K562 (cell line): ENCODE results near the gene PDIA4. TPM values are rescaled to one million over a fixed set of nuclear protein-coding genes. Genes with fewer than 3 reads are reported as not detected.
"Not testable (repeated sequence)": the region's sequence is repeated elsewhere in the genome, so short reads cannot be mapped to it uniquely, and the experiment has no call there.

Source experiments
- ATAC-seq: fragments of 200-7000 bp; cut with Tn5 transposase; 3 replicates; pipeline ENCODE4 v1.9.1; 2020; ENCODE audit warnings: moderate library complexity
- BruUV-seq: library from RNA; stranded (reverse); fragments of 400-500 nt; replicated peaks from 2 replicates; lab custom pipeline; 2021; lab: Mats Ljungman, UMichigan
- CTCF ChIA-PET: fragments of 300-600 bp; formaldehyde crosslinking; extraction: SDS; loops from one replicate; lab custom pipeline; 2021; ENCODE audit warnings: low intra/inter-chr PET ratio; lab: Yijun Ruan, JAX
- POLR2A ChIA-PET: fragments of 300-600, 350-650 bp; sonication (Branson Sonifier 250); formaldehyde crosslinking; extraction: SDS; loops from one replicate; lab custom pipeline; 2021; ENCODE audit warnings: antibody characterized with exemption, inconsistent platforms; lab: Yijun Ruan, JAX
- DNase-seq, 4 experiments: peaks; one replicate each; pipeline versions ENCODE4 v3.0.0 to v3.0.0-alpha.2; 2011 to 2018; ENCODE audit warnings: low spot score in 3 of 4, mixed read lengths in 3 of 4; ENCODE audit errors: extremely low read depth in 1 of 4
- FAIRE-seq: peaks from 2 replicates; lab custom pipeline; 2011; peaks lifted over from hg19 to GRCh38; lab: Jason Lieb, UNC
- H2AFZ ChIP-seq: 2 replicates; pipeline ENCODE4 v1.6.0; 2011; ENCODE audit warnings: low read depth, low read length, control low read depth, inconsistent platforms
- H3K27ac ChIP-seq: fragments of 200-600 bp; 3 replicates; pipeline ENCODE4 v1.8.0; 2011; ENCODE audit warnings: low read depth, mild to moderate bottlenecking, control low read depth, inconsistent platforms, low read length, moderate library complexity, mixed read lengths; ENCODE audit errors: extremely low read depth
- H3K27me3 ChIP-seq, 2 experiments: fragments of 300-600 bp in 1 of 2; 2 replicates in 1 of 2; 3 replicates in 1 of 2; pipeline versions ENCODE4 v1.6.0 to v1.8.0; 2011; ENCODE audit warnings: inconsistent platforms in 2 of 2, low read length in 2 of 2, mild to moderate bottlenecking in 1 of 2, mixed read lengths in 1 of 2, moderate library complexity in 1 of 2; ENCODE audit not compliant: control insufficient read depth in 2 of 2, insufficient read depth in 2 of 2
- H3K36me3 ChIP-seq: fragments of 300-600 bp; 3 replicates; pipeline ENCODE4 v1.8.0; 2011; ENCODE audit warnings: mild to moderate bottlenecking, low read length, inconsistent platforms; ENCODE audit not compliant: control insufficient read depth, insufficient read depth
- H3K4me1 ChIP-seq, 2 experiments: fragments of 200-600 bp in 1 of 2; replicated peaks in 1 of 2; 2 replicates in 1 of 2; 3 replicates in 1 of 2; pipeline versions ENCODE4 v1.5.1 to v1.8.0; 2011; ENCODE audit warnings: inconsistent platforms in 2 of 2, low read length in 2 of 2, mild to moderate bottlenecking in 1 of 2, mixed read lengths in 1 of 2, moderate library complexity in 1 of 2; ENCODE audit not compliant: control insufficient read depth in 2 of 2, insufficient read depth in 2 of 2
- H3K4me2 ChIP-seq: 2 replicates; pipeline ENCODE4 v1.6.1; 2011; ENCODE audit warnings: low read length, control low read depth, inconsistent platforms, mixed read lengths; ENCODE audit not compliant: insufficient read depth
- H3K4me3 ChIP-seq: fragments of 200-600 bp; sonication (generic), shearing (Covaris generic); 2 replicates; pipeline ENCODE4 v1.5.1; 2016; ENCODE audit warnings: control low read depth, inconsistent platforms
- H3K79me2 ChIP-seq: fragments of 200-600 bp; 3 replicates; pipeline ENCODE4 v1.8.0; 2011; ENCODE audit warnings: low read length, inconsistent platforms; ENCODE audit not compliant: control insufficient read depth, insufficient read depth
- H3K9ac ChIP-seq, 2 experiments: 2 replicates each; pipeline versions ENCODE4 v1.6.0 to v1.6.1; 2011; ENCODE audit warnings: low read depth in 2 of 2, low read length in 2 of 2, control low read depth in 1 of 2, inconsistent platforms in 1 of 2, mild to moderate bottlenecking in 1 of 2, mixed read lengths in 1 of 2; ENCODE audit not compliant: insufficient read depth in 1 of 2
- H3K9me1 ChIP-seq: one replicate; pipeline ENCODE4 v1.6.0; 2011; ENCODE audit warnings: inconsistent platforms, mild to moderate bottlenecking, low read length, moderate library complexity; ENCODE audit not compliant: control insufficient read depth, insufficient read depth
- H3K9me3 ChIP-seq: replicated peaks from 2 replicates; pipeline ENCODE4 v1.5.1; 2011; ENCODE audit warnings: low read depth, low read length, inconsistent platforms; ENCODE audit not compliant: control insufficient read depth, insufficient read depth
- H4K20me1 ChIP-seq: replicated peaks from 2 replicates; pipeline ENCODE4 v1.6.1; 2011; ENCODE audit warnings: low read length, inconsistent platforms, mixed read lengths; ENCODE audit not compliant: control insufficient read depth, insufficient read depth
- CBFA2T3 ChIP-seq: fragments of 450-650 bp; IDR thresholded peaks from 2 replicates; pipeline ENCODE4 v1.6.1; 2017
- ETV6 ChIP-seq, 3 experiments: fragments of 150-350 bp in 1 of 3; sonication (generic) in 1 of 3; formaldehyde crosslinking in 1 of 3; IDR thresholded peaks; 2 replicates each; pipeline versions ENCODE4 v1.6.1 to v1.8.0; 2014 to 2022; ENCODE audit warnings: borderline replicate concordance in 2 of 3, low read depth in 2 of 3, antibody characterized with exemption in 1 of 3, low read length in 1 of 3, mild to moderate bottlenecking in 1 of 3, missing genetic modification reagents in 1 of 3
- RAD51 ChIP-seq: fragments of 450-650 bp; IDR thresholded peaks from 2 replicates; pipeline ENCODE4 v1.7.1; 2016; ENCODE audit warnings: low read depth, mild to moderate bottlenecking, borderline replicate concordance
- SIN3B ChIP-seq: fragments of 450-650 bp; IDR thresholded peaks from 2 replicates; pipeline ENCODE4 v1.6.1; 2017; ENCODE audit warnings: low read depth, mild to moderate bottlenecking, moderate library complexity
- TFE3 ChIP-seq: fragments of 450-650 bp; formaldehyde crosslinking; IDR thresholded peaks from 2 replicates; pipeline ENCODE4 v1.4.0; 2020; ENCODE audit warnings: mild to moderate bottlenecking, mixed read lengths
- TOE1 ChIP-seq, 2 experiments: fragments of 450-650 bp in 1 of 2; sonication (generic) in 1 of 2; formaldehyde crosslinking in 1 of 2; IDR thresholded peaks; 2 replicates each; pipeline versions ENCODE4 v1.7.1 to v1.8.0; 2016 to 2022; ENCODE audit warnings: borderline replicate concordance in 2 of 2, mild to moderate bottlenecking in 2 of 2, antibody characterized with exemption in 1 of 2, inconsistent platforms in 1 of 2, low read depth in 1 of 2, missing genetic modification reagents in 1 of 2, moderate library complexity in 1 of 2
- XRCC5 ChIP-seq: fragments of 200-400 bp; formaldehyde crosslinking; IDR thresholded peaks from 2 replicates; pipeline ENCODE4 v1.6.1; 2017; ENCODE audit warnings: low read depth, mild to moderate bottlenecking, low read length
- YY1 ChIP-seq, 3 experiments: IDR thresholded peaks; 2 replicates each; pipeline ENCODE4 v1.6.1; 2011; ENCODE audit warnings: low read length in 2 of 3, mild to moderate bottlenecking in 2 of 3, moderate library complexity in 2 of 3, borderline replicate concordance in 1 of 3, control low read depth in 1 of 3, low read depth in 1 of 3; ENCODE audit not compliant: insufficient read depth in 3 of 3, insufficient replicate concordance in 2 of 3, control insufficient read depth in 1 of 3, insufficient read length in 1 of 3; ENCODE audit errors: extremely low read depth in 1 of 3
- WGBS: fragments of 100-300 bp; shearing (Covaris generic); methylation state at CpG from one replicate; pipeline ENCODE4 v1.1.6; 2016; ENCODE audit warnings: low coverage, mixed read lengths; ENCODE audit not compliant: insufficient coverage; ENCODE audit errors: missing lambda C conversion rate; 5-methylcytosine and 5-hydroxymethylcytosine counted together
- in situ Hi-C: fragments of 300-500 bp; cut with MboI; formaldehyde crosslinking; loops from 4 replicates; pipeline ENCODE4 v1.15.0; 2018; ENCODE audit warnings: inconsistent platforms, mixed read lengths
- intact Hi-C: fragments of 100-400 bp; cut with micrococcal nuclease; formaldehyde crosslinking; loops from 2 replicates; pipeline ENCODE4 v1.14.2; 2022
- polyA plus RNA-seq, 8 experiments: library from polyadenylated mRNA; depleted of rRNA in 4 of 8; stranded (reverse) in 5 of 8; unstranded in 3 of 8; fragments of >200 nt; fragmentation: Nextera tagmentation in 2 of 8; fragmentation: Illumina TruSeq in 1 of 8; extraction: Ambion mirVana in 2 of 8; extraction: Trizol in 1 of 8; gene quantifications; 2 replicates each; pipeline versions ENCODE4 v1.2.1 to v1.2.3, GENCODE V29; 2011 to 2014; ENCODE audit warnings: inconsistent platforms in 1 of 8, missing spikeins in 1 of 8
- total RNA-seq, 7 experiments: library from RNA; depleted of rRNA in 6 of 7; stranded (reverse); fragments of >200 nt in 6 of 7; fragmentation: Illumina TruSeq in 2 of 7; extraction: Trizol in 2 of 7; gene quantifications; 2 replicates each; pipeline versions ENCODE4 v1.2.1 to v1.2.3, GENCODE V29; 2011 to 2021; ENCODE audit warnings: low replicate concordance in 1 of 7

Gene PDIA4
- total and polyA plus RNA-seq, 9 of the 15 experiments (the other 6 are each of a cell fraction or from before 2014, with no cell fraction given), result 9.1 to 175 (median 146) TPM

GRCh38 chr7:149062217-149062899 lies 34.1 kb upstream of the PDIA4 start:
- BruUV-seq, CTCF ChIA-PET, H3K27ac ChIP-seq, H3K9me1 ChIP-seq, H3K9me3 ChIP-seq, H3K4me3 ChIP-seq, in situ Hi-C loops, H3K4me2 ChIP-seq, DNase-seq, H2AFZ ChIP-seq, H4K20me1 ChIP-seq, ATAC-seq, FAIRE-seq, H3K36me3 ChIP-seq, H3K79me2 ChIP-seq, H3K9ac ChIP-seq, intact Hi-C loops, H3K27me3 ChIP-seq: not testable (repeated sequence)
- H3K4me1 ChIP-seq, result peaks cover 5 to 17% of the 10 kb centered on the region in 2 experiments; a peak in 2 of 5 replicates
- TF ChIP-seq CBFA2T3, result 0 out of 2 replicates have a peak, but pooled peaks have one; percentile 23
- POLR2A ChIA-PET, result interaction anchor here (0.6 to 1.3 kb wide), 3 partner anchors 10 to 434 kb away, joined by 3 to 4 read pairs (median 3); no protein-coding TSS in a partner anchor
- 65% methylated on average over 10 of the region's 10 CpGs for WGBS

- no peak for FAIRE-seq
- Histone ChIP-seq H3K4me1 (peaks cover 5 to 11% of the 10 kb centered on the region in 2 experiments; a peak in 2 of 5 replicates), H3K4me3 (no peak overlapping the region), H2AFZ (peak overlapping the region; percentile 43)
- 32% methylated on average over 1 of the region's 1 CpG for WGBS
- TF ChIP-seq SIN3B (no peak), RAD51 (0 out of 2 replicates have a peak, but pooled peaks have one; percentile 32), ETV6 (IDR thresholded peaks at IDR 0.05; ENCODE audit: borderline replicate concordance in 1 of 2, low read depth in 2 of 2, low read length in 1 of 2) (no peak), ETV6 (CRISPR knock-in tag; IDR thresholded peaks at IDR 0.05; ENCODE audit: borderline replicate concordance) (no peak), XRCC5 (no peak), YY1 (IDR thresholded peaks at IDR 0.05; ENCODE audit: borderline replicate concordance in 1 of 3, control insufficient read depth in 1 of 3, extremely low read depth in 1 of 3, insufficient read depth in 3 of 3, insufficient read length in 1 of 3, insufficient replicate concordance in 2 of 3, low read depth in 1 of 3, low read length in 2 of 3) (peak in 1 of 3 experiments; percentile 19), TOE1 (IDR thresholded peaks at IDR 0.05; ENCODE audit: borderline replicate concordance) (peak; percentile 69; the same call in 1 of the 2 replicates), TOE1 (CRISPR knock-in tag; IDR thresholded peaks at IDR 0.05; ENCODE audit: borderline replicate concordance, low read depth) (no peak), TFE3 (CRISPR knock-in tag) (peak; percentile 71)
- TF ChIP-seq, all 486 proteins: peak for 4
- H3K27ac ChIP-seq, result no peak overlapping the region
- H3K4me2 ChIP-seq, result no peak overlapping the region
- DNase-seq, result no peak
- in situ Hi-C loops, result no loop called here
- H3K79me2 ChIP-seq, result no peaks in the 10 kb centered on the region
- intact Hi-C loops, result no loop called here
- no peaks in the 10 kb centered on the region for H4K20me1 ChIP-seq
- H3K9ac ChIP-seq, result no peak overlapping the region
- H3K36me3 ChIP-seq, result no peaks in the 10 kb centered on the region
- ChIA-PET POLR2A (interaction anchor here (0.7 to 1.4 kb wide), 2 partner anchors 11 kb away, joined by 4 read pairs; no protein-coding TSS in a partner anchor), CTCF (no interaction called here)
- H3K27me3 ChIP-seq, result no peaks in the 10 kb centered on the region
- H3K9me1 ChIP-seq, result no peaks in the 10 kb centered on the region
- no peaks in the 10 kb centered on the region for H3K9me3 ChIP-seq
- no TSS peak for BruUV-seq
- no peak for ATAC-seq
These were observed 31.9 kb upstream of the PDIA4 start for GRCh38 chr7:149060156-149060555.
